ENCODE measurements around the gene FUT8. TPM values are rescaled to one million over a fixed set of nuclear protein-coding genes. Genes with fewer than 3 reads are reported as not detected.

Gene FUT8
- total and polyA plus RNA-seq, 2 of the 8 experiments (the other 6 are each of a cell fraction or from before 2014, with no cell fraction given) = 10.5 to 25.1 TPM

DNA sequence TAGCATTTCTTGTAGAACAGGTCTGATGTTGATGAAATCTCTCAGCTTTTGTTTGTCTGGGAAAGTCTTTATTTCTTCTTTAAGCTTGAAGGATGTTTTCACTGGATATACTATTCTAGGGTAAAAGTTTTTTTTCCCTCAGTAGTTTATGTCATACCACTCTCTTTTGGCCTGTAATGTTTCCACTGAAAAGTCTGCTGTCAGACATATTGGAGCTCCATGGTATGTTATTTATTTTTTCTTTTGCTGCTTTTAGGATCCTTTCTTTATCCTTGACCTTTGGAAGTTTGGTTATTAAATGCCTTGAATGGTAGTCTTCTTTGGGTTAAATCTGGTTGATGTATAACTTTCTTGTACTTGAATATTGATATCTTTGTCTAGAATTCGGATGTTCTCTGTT is 306.1 kb downstream of the FUT8 start (continued):
- TF ChIP-seq SP2 (IDR thresholded peaks at IDR 0.05; ENCODE audit: low read length) (no peak), JUND (IDR thresholded peaks at IDR 0.05; ENCODE audit: low read length) (no peak)

All from H1 (cell line).